ENCODE data around the gene PAPOLA.
A peak's percentile ranks its signal among the peaks of the same experiment; 100 is the strongest.

Gene PAPOLA

DNA sequence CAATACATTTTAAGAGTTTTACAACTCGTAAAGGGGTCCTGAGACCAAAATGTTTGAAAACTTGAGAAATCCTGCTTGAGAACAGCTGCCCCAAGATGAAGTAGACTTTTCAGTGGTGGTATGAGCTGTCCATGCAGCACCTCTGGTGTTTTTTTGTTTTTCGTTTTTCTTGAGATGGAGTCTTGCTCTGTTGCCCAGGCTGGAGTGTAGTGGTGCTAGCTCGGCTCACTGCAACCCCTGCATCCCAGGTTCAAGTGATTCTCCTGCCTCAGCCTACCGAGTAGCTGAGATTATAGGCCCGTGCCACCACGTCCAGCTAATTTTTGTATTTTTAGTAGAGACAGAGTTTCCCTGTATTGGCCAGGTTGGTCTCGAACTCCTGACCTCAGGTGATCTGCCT is 5.5 kb downstream of the PAPOLA start:
- Histone ChIP-seq H3K4me3 (ENCODE audit: low read depth, low read length) (no peak overlapping the region), H3K36me3 (replicated peaks) (no peaks in the 10 kb centered on the region), H3K27me3 (replicated peaks) (no peaks in the 10 kb centered on the region), H3K27ac (no peak overlapping the region)
- no peak for DNase-seq
- TF ChIP-seq, protein P1, sequence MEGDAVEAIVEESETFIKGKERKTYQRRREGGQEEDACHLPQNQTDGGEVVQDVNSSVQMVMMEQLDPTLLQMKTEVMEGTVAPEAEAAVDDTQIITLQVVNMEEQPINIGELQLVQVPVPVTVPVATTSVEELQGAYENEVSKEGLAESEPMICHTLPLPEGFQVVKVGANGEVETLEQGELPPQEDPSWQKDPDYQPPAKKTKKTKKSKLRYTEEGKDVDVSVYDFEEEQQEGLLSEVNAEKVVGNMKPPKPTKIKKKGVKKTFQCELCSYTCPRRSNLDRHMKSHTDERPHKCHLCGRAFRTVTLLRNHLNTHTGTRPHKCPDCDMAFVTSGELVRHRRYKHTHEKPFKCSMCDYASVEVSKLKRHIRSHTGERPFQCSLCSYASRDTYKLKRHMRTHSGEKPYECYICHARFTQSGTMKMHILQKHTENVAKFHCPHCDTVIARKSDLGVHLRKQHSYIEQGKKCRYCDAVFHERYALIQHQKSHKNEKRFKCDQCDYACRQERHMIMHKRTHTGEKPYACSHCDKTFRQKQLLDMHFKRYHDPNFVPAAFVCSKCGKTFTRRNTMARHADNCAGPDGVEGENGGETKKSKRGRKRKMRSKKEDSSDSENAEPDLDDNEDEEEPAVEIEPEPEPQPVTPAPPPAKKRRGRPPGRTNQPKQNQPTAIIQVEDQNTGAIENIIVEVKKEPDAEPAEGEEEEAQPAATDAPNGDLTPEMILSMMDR (IDR thresholded peaks at IDR 0.05; ENCODE audit: low read depth, low read length, missing control alignments): no peak
- in situ Hi-C loops (cut with HindIII; ENCODE audit: low pct_ligation_motif_present, low sequenced_read_pairs): no loop called here

DNA sequence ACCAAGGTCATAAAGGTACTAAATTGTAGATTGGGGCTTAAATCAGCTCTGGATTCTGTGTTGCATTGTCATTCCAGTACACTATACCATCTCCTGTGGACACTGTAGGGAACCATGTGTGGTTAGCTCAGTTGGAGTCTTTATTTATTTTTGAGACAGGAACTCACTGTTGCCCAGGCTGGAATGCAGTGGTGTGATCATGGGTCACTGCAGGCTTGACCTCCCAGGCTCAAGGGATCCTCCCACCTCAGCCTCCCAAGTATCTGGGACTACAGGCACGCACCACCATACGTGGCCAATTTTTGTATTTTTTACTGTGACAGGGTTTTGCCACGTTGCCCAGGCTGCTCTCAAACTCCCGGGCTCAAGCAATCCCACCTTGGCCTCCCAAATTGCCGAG is 6.7 kb downstream of the PAPOLA start:
- no peaks in the 10 kb centered on the region for H3K27me3 ChIP-seq (replicated peaks)
- TF ChIP-seq, protein P1 (IDR thresholded peaks at IDR 0.05; ENCODE audit: low read depth, low read length, missing control alignments): no peak
- no peaks in the 10 kb centered on the region for H3K36me3 ChIP-seq (replicated peaks)
- in situ Hi-C loops (cut with HindIII; ENCODE audit: low pct_ligation_motif_present, low sequenced_read_pairs): no loop called here
- H3K4me3 ChIP-seq (ENCODE audit: low read depth, low read length): no peak overlapping the region
- no peak overlapping the region for H3K27ac ChIP-seq
- DNase-seq: peak; percentile 11

GRCh38 chr14:96509457-96510090 is 7.4 kb downstream of the PAPOLA start:
- Histone ChIP-seq H3K4me3 (ENCODE audit: low read depth, low read length) (no peak overlapping the region), H3K36me3 (replicated peaks) (no peaks in the 10 kb centered on the region), H3K27ac (no peak overlapping the region), H3K27me3 (replicated peaks) (no peaks in the 10 kb centered on the region)
- DNase-seq: no peak
- in situ Hi-C loops (cut with HindIII; ENCODE audit: low pct_ligation_motif_present, low sequenced_read_pairs): no loop called here
- TF ChIP-seq, protein P1 (IDR thresholded peaks at IDR 0.05; ENCODE audit: low read depth, low read length, missing control alignments): no peak

DNA sequence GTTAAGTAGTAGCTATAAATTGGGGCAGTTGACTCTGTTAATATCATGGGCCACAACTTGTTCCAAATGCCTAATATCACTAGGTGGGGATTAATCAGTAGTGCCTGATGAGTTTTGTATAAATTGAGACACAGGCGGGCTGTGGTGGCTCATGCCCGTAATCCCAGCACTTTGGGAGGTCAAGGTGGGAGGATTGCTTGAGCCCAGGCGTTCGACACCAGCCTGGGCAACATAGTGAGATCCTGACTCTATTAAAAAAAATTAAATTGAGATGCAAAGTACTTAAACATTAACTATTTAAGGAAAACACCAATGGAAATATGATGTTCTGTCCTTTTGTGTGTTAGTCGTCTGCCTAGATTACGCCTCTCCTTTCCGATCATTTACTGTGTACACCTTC is 9.0 kb downstream of the PAPOLA start:
- DNase-seq: no peak
- no peaks in the 10 kb centered on the region for H3K36me3 ChIP-seq (replicated peaks)
- TF ChIP-seq, protein P1 (IDR thresholded peaks at IDR 0.05; ENCODE audit: low read depth, low read length, missing control alignments): no peak
- H3K4me3 ChIP-seq (ENCODE audit: low read depth, low read length): no peak overlapping the region
- H3K27ac ChIP-seq: no peak overlapping the region
- no peaks in the 10 kb centered on the region for H3K27me3 ChIP-seq (replicated peaks)
- in situ Hi-C loops (cut with HindIII; ENCODE audit: low pct_ligation_motif_present, low sequenced_read_pairs): no loop called here

GRCh38 chr14:96511667-96512066 is 9.5 kb downstream of the PAPOLA start:
- H3K4me3 ChIP-seq (ENCODE audit: low read depth, low read length): no peak overlapping the region
- H3K27me3 ChIP-seq (replicated peaks): no peaks in the 10 kb centered on the region
- H3K27ac ChIP-seq: no peak overlapping the region
- in situ Hi-C loops (cut with HindIII; ENCODE audit: low pct_ligation_motif_present, low sequenced_read_pairs): no loop called here
- DNase-seq: no peak
- H3K36me3 ChIP-seq (replicated peaks): no peaks in the 10 kb centered on the region
- TF ChIP-seq, protein P1 (IDR thresholded peaks at IDR 0.05; ENCODE audit: low read depth, low read length, missing control alignments): no peak

- in situ Hi-C loops (cut with HindIII; ENCODE audit: low pct_ligation_motif_present, low sequenced_read_pairs): no loop called here
- TF ChIP-seq, protein P1 (IDR thresholded peaks at IDR 0.05; ENCODE audit: low read depth, low read length, missing control alignments): no peak
- Histone ChIP-seq H3K4me3 (ENCODE audit: low read depth, low read length) (no peak overlapping the region), H3K27ac (no peak overlapping the region), H3K36me3 (replicated peaks) (no peaks in the 10 kb centered on the region), H3K27me3 (replicated peaks) (no peaks in the 10 kb centered on the region)
- no peak for DNase-seq
These were observed 9.9 kb downstream of the PAPOLA start for GRCh38 chr14:96512122-96512521.
